GM23248 (cell line): ENCODE data around the gene SERTM2.

ENCODE experiments used
- EZH2 ChIP-seq: fragments of 200-600 bp; sonication (generic); IDR thresholded peaks from 2 replicates; pipeline ENCODE4 v1.6.1; 2018; ENCODE audit warnings: antibody characterized with exemption, mild to moderate bottlenecking; ENCODE audit not compliant: insufficient read depth, poor library complexity, severe bottlenecking
- EZH2phosphoT487 ChIP-seq: fragments of 200-600 bp; sonication (generic); IDR thresholded peaks from 2 replicates; pipeline ENCODE4 v1.6.1; 2018; ENCODE audit warnings: antibody characterized with exemption, moderate library complexity, mild to moderate bottlenecking, low read depth; ENCODE audit not compliant: insufficient read depth

- TF ChIP-seq EZH2 (no peak), EZH2phosphoT487 (no peak)
Observed at GRCh38 chrX:111521169-111521568, 9.7 kb downstream of the SERTM2 start.
